Amygdala (tissue), 56 donors: ENCODE data around the gene SLC2A6.

Source experiments
- DNase-seq, 56 donors: peaks; one replicate each; lab custom pipeline; 2025; lab: John Stamatoyannopoulos, UW

SLC2A6 gene

GRCh38 chr9:133516256-133516960, 37.5 kb upstream of the SLC2A6 start:
- no peak for DNase-seq

GRCh38 chr9:133515615-133516255, 36.8 kb upstream of the SLC2A6 start:
- no peak for DNase-seq

GRCh38 chr9:133515240-133515610, 36.3 kb upstream of the SLC2A6 start:
- DNase-seq: no peak

GRCh38 chr9:133514460-133515239, 35.8 kb upstream of the SLC2A6 start:
- peak in 40 of 56 donors; percentile 9 to 81 (median 54) for DNase-seq

GRCh38 chr9:133513214-133514100, 34.6 kb upstream of the SLC2A6 start:
- peak in 5 of 56 donors; percentile 11 to 31 (median 18) for DNase-seq

GRCh38 chr9:133512253-133513213, 33.6 kb upstream of the SLC2A6 start:
- no peak for DNase-seq

- no peak for DNase-seq
Measured at GRCh38 chr9:133511607-133512006, 32.7 kb upstream of the SLC2A6 start.

- no peak for DNase-seq
Measured at GRCh38 chr9:133510926-133511505, 32.1 kb upstream of the SLC2A6 start.

- peak in 33 of 56 donors; percentile 12 to 74 (median 49) for DNase-seq
Measured at GRCh38 chr9:133509179-133510083, 30.5 kb upstream of the SLC2A6 start.

GRCh38 chr9:133508046-133508445, 29.1 kb upstream of the SLC2A6 start:
- no peak for DNase-seq

GRCh38 chr9:133507246-133507965, 28.5 kb upstream of the SLC2A6 start:
- no peak for DNase-seq

GRCh38 chr9:133506653-133507038, 27.7 kb upstream of the SLC2A6 start:
- DNase-seq: no peak

- no peak for DNase-seq
Measured at GRCh38 chr9:133505901-133506652, 27.2 kb upstream of the SLC2A6 start.

GRCh38 chr9:133505186-133505830, 26.4 kb upstream of the SLC2A6 start:
- no peak for DNase-seq

GRCh38 chr9:133502112-133502511, 23.2 kb upstream of the SLC2A6 start:
- DNase-seq: no peak

GRCh38 chr9:133499892-133500270, 21.0 kb upstream of the SLC2A6 start:
- DNase-seq: no peak
